GM21515 (cell line): Measurements from ENCODE around the gene MAN1A2.
"Not testable (repeated sequence)": the region's sequence is repeated elsewhere in the genome, so short reads cannot be mapped to it uniquely, and the experiment has no call there.

Source experiments
- ATAC-seq: cut with Tn5 transposase; IDR thresholded peaks from one replicate; pipeline ENCODE4 v1.9.1; 2021; ENCODE audit not compliant: unreplicated experiment

Gene MAN1A2

DNA sequence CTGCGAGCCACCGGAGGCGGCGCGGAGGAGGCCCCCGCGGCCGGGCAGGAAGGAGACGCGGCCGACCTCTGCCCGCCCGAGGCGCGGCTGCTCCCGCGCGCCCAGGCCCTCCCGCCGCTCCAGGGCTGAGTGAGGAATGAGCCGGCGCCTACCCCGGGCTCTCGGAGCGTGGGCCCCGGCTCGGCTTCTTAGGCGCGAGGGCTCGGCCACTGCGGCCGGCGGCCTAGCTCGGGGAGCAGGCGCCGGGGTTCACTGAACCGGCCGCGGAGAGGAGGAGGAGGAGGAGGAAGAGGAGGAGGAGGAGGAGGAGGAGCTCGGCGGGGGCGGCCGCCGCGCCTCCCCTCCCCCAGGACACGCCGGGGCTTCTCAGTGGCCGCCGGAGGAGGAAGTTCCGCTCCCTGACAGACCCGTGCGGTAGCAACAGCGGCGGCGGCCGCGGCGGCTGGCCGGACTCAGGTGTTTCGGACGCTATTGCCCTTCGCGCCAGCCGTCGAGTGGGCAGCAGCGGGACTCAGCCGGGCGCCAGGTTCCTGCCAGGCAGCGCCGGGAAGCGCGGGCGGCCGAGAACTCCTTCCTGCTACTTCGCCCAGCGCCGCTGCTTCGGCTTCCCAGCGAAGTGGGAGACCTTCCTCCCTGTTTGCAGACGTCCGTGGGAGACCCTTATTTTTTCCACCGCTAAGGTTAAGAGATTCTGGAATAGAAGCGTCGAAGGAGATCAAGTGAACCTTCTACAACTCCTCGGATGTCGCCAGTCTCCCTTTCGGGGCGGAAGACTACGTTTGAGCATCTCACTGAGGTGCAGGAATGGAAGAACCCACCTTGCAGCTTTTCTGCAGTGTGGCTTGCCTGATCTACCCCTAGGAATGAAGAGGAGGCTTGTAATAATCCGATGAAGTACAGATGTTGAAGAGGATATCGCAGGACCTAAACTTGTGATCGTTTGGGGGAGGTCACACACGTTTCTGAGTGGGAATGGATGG, at the start of gene MAN1A2:
MAN1A2 (plus strand) TSS at position 404 of the 980 bp plus-strand sequence. CDS start 735 bp downstream, outside the sequence.
- peak; percentile 68 for ATAC-seq

DNA sequence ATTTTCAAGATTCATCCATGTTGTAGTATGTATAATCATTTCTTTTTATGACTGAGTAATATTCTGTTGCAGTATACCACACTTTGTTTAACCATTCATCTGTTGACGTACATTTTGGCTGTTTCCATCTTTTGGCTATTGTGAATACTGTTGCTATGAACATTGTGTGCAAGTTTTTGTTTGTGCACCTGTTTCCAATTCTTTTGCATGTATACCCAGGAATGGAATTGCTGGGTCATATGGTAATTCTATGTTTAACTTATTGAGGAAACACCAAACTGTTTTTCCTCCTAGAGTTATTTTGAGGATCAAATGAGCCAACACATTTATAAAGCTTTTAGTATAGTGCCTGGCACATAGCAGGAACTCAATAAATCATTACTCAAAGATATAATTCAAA, 49.2 kb upstream of the MAN1A2 start:
- no peak for ATAC-seq

DNA sequence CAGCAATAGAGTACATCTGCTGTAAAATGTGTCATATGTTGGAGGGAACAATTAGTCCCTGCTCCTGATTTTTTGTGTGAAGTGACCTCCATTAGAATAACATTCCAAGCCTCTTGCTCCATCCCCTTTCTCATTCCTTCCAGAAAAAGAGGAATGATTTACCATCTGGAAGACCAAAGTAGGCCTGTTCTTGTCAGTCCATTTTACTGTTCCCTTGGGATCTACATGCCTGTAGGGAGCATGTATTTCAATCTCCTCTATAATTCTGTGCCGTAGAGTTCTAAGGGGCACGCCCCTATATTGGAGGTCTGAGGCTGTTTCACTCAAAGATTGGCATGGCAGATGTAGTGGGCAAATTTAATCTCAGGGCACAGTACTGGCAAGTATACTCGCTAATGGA, 48.8 kb upstream of the MAN1A2 start:
- ATAC-seq, result no peak

DNA sequence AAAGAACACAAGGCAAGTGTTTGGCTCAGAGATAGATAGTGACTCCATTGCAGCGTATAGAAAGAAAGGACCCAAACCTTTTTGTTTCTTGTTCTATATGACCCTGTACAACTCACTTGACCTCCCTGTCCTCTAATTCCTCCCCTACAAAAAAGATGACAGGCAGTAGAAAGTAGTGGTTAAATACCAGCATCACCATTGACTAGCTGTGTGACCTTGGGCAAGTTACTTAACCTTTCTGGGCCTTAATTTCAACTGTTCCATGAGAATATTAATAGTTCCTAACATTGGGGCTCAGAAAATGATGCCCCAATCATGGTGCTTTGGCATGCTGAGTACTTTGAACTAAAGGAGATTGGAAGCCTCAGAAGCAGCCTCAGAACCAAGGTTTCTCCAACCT, 46.7 kb upstream of the MAN1A2 start:
- no peak for ATAC-seq

DNA sequence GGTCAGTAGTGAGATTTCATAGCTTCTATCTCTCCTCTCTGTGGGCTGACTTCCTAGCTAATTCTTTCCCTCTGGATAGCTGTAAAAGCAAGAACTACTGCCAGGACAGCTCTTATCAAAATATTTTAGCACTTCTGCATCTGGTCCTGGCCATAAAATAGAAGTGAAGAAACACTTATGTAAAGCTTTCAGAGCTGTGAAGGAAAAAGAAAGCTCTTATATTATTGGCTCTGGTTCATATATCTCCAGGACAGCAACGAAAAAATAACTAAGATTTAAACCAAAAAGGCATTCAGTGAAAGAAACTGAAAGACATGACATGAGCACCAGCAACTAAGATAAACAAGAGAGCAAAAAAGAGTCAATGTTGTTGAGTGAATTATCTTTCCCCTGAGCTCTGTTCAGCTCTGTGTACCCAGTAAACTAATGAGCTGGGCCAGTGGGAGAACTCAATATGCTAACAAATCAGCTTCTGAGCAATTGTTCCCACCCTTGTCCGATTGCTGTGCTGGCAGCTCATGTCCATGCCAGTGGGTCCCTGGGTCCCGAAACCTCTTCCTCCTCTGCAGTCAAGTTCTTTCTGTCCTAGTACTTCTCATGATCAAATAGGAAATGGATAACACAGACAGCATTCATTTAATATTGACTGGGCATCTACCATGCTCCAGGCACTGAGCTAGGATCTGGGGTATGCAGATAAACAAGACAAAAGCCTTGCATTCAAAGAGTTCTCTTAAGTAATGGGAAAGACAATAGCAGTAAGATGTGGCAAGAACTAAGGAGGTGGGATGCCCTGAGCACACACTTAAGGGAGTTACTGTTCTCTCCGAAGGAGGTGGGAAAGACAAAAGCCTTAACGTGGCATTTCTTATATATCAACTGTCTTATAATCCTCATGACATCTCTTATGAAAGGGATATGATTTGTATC, 45.3 kb upstream of the MAN1A2 start:
- no peak for ATAC-seq

DNA sequence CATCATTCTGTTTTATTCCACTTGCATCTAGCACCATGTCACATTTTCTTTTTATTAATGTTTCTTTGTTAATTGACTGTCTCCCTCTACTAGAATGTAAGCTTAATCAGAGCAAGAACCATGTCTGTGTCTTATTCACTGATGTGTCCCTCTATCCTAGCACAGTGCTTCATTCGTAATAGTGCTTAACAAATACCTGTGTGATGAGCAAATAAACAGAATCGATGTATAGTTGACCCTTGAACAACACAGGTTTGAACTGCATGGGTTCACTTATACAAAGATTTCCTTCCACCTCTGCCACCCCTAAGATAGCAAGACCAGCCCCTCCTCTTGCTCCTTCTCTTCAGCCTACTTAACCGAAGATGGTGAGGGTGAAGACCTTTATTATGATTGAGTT, 42.9 kb upstream of the MAN1A2 start:
- no peak for ATAC-seq

- ATAC-seq, result not testable (repeated sequence)
These were observed 41.2 kb upstream of the MAN1A2 start for GRCh38 chr1:117326035-117326434.

DNA sequence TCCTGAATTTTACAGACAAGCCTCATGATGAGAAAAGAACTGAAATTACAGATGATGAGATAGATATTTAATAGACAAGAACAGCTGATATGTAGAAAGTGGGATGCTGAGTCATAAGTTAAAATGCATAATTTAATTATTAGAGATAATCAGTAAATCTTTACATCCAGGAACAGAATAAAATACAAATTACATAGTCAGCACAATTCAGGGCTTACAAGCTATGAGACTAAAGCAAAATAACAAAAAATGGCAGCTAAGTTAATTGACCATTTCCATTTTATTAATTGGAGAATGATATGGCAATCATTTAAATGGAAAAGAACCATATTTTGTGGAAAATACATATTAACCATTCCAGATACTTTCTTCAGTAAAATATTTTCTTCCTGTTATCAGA, 40.2 kb upstream of the MAN1A2 start:
- no peak for ATAC-seq

DNA sequence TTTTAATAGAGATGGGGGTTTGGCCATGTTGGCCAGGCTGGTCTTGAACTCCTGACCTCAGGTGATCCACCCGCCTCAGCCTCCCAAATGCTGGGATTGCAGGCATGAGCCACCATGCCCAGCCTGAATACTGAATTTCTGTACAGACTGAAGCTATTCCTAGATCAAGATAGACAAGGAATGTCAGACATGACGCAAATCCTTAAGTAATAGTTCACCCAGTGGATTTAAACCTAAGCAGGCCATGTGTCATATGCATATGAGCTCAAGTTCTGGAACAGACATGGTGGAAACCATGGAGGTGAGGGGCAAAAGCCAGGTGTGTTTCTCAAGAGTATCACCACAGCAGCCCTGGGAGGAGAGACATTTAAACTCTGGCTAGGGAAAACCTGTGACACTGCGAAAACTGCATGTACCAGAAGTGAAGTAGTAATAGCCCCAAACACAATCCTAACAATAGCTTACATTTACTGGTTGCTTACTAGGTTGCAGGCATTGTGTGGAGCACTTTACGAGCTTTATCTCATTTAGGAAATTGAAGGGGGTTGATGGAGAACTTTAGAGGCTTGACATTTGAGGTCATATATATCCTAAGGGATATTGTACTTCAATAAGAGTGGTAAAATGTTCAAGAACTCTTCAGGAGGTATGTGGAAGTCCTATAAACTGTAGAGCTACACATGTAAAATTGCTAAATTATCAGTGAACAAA, 31.7 kb upstream of the MAN1A2 start:
- ATAC-seq, result no peak

- ATAC-seq, result no peak
These were observed 31.0 kb upstream of the MAN1A2 start for GRCh38 chr1:117336088-117336817.

DNA sequence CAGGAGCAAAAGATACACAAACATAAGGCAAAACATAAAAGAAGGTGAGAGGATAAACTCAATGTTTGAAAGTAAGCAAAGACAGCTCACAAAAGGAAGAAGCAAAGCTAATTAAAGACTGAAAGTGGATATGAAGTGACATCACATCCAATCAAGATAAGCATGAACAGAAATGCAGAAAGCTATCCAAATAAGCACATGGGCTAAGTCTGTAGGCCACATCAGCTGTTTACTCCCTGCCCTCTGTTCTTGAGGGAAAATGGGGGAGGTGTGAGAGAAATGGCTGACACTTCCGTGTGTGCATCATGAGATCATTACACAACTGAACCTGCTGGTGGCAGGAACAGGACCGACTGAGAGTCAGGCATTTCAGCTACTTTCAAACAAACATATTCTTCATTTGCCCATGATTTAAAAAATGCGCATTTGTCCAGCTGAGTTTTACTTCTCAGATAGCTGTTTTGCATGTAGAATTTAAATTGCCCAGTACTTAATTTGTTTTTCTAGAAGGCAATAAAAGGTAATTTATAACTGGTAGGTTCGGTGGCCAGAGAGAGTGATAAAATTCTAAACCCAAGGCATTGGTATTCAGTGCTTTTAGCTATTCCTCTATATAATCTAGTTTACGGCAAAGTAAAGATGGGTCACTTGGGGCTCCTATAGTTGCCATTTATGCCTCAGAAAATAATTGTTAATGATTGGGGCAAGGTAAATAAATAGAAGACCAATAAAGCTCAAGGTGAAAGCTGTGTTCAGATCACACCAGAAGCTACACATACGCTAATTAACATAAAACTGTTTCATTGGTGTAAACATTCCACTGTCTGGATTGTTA, 27.2 kb upstream of the MAN1A2 start:
- no peak for ATAC-seq

DNA sequence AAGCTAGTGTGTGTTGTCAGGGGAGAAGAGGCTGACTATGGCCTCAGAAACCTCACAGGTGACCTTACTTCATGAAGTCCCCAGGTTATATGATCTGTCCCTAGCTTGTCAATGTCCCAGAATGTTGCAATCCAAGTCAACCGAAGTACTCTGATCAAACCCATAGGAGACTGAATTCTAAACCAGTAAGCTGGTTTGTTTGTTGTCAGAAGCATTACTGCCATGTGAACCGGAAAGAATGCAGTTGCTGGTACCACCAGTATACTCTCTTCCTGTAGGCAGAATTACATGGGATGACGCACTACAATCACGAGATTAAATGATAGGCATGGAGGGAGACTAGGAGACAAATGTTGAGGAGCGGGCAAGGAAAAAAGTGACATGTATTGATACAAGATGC, 26.1 kb upstream of the MAN1A2 start:
- ATAC-seq, result no peak

DNA sequence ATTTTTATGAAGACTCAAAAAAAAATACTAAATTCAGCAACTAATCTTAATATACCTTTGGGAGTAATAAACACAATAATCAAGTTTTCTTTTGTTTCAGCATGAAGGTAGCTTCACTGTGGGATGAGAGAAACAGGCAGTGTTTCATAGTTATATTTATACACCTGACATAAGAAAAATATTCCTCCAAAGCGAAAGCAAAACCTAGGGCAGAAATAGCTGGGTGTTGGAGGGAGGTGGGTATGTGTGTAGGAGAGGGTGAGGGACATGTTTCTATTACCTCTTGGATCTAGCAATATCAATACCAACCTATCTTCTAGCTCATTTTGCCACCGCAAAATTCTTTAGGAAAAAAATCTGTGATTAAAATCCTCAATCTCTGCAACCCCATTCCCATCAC, 24.9 kb upstream of the MAN1A2 start:
- ATAC-seq, result no peak

DNA sequence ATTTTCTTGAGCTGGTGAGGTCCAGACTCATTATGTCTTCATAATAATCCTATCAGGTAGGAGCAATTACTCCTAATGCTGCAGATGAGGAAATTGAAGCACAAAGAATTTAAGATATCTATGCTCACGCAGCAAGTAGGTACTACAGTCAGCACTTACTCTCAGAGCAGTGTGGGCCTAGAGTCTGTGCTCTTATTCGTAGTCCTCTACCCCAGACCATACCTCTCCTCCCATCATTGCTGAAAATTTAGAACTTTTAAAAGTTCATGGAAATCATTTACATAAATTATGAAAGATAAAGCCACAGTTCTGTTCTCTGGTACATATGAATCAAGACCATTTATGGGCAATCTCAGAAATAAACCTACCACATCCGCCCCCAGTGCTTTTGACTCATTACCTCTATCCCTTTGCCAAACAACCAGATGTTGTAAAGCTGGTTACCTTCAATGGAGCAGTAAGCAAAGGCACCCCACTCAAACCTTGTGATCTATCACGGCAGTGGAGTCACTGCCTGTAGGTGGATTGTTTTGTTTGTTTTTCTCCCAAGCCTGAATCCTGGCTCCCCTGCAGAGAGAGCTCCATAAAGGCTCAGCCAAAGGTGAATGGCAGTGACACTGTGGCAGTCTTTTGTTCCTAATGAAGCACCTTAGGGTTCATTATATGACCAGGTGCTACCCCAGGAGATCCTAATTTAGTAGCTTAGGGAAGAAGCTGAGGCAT, 20.9 kb upstream of the MAN1A2 start:
- no peak for ATAC-seq

DNA sequence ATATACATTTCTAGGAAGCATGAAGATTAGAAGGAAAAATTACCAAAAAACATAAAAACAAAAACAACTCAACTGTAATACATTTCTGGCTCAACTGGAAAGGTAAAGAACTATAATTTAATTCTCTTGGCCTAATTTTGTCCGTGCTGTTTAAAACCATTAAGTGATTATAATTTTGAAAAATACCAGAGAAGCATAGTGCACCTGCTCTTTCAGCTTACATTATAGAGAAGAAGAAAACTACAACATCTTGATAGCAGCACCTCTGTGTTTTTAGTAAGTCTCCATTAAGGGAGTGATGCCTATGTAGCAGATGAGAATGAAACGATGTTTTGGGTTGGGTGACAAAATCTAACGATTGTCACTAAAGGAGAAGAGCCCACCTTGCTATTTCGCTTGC, 19.3 kb upstream of the MAN1A2 start:
- ATAC-seq, result no peak

DNA sequence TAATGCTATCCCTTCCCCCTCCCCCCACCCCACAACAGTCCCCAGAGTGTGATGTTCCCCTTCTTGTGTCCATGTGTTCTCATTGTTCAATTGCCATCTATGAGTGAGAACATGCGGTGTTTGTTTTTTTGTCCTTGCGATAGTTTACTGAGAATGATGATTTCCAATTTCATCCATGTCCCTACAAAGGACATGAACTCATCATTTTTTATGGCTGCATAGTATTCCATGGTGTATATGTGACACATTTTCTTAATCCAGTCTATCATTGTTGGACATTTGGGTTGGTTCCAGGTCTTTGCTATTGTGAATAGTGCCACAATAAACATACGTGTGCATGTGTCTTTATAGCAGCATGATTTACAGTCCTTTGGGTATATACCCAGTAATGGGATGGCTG, 14.6 kb upstream of the MAN1A2 start:
- ATAC-seq, result not testable (repeated sequence)

- not testable (repeated sequence) for ATAC-seq
These were observed 9.2 kb upstream of the MAN1A2 start for GRCh38 chr1:117357833-117358603.

- not testable (repeated sequence) for ATAC-seq
These were observed 8.7 kb upstream of the MAN1A2 start for GRCh38 chr1:117358604-117358887.
